Sigmoid colon (tissue), 4 donors: Measurements from ENCODE around the gene PTPN2.
"Not testable (repeated sequence)": the region's sequence is repeated elsewhere in the genome, so short reads cannot be mapped to it uniquely, and the experiment has no call there.

Experiments used
- POLR2AphosphoS5 ChIP-seq, 4 donors: sonication (generic); formaldehyde crosslinking; IDR thresholded peaks; one replicate each; pipeline ENCODE4 v1.6.1; 2017; ENCODE audit warnings: antibody characterized with exemption in 4 of 4
- TF ChIP-seq, protein P1 (sequence below), 4 experiments: fragments of 450-650 bp in 3 of 4; fragments of 200-600 bp in 1 of 4; IDR thresholded peaks; one replicate each; pipeline ENCODE4 v1.5.1; 2016 to 2019; ENCODE audit warnings: antibody characterized with exemption in 4 of 4, mild to moderate bottlenecking in 3 of 4, moderate library complexity in 2 of 4

DNA sequence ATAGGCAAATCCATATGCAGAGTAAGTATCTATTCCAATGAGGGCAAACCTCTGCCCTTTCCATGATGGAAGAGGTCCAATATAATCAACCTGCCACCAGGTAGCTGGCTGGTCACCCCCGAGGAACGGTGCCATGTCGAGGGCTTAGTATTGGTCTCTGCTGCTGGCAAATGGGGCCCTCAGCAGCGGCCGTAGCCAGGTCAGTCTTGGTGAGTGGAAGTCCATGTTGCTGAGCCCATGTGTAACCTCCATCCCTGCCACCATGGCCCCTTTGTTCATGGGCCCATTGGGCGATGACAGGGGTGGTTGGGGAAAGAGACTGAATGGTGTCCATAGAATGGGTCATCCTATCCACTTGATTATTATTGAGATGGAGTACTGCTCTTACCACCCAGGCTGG is 128.4 kb downstream of the PTPN2 start:
- TF ChIP-seq, protein P1, sequence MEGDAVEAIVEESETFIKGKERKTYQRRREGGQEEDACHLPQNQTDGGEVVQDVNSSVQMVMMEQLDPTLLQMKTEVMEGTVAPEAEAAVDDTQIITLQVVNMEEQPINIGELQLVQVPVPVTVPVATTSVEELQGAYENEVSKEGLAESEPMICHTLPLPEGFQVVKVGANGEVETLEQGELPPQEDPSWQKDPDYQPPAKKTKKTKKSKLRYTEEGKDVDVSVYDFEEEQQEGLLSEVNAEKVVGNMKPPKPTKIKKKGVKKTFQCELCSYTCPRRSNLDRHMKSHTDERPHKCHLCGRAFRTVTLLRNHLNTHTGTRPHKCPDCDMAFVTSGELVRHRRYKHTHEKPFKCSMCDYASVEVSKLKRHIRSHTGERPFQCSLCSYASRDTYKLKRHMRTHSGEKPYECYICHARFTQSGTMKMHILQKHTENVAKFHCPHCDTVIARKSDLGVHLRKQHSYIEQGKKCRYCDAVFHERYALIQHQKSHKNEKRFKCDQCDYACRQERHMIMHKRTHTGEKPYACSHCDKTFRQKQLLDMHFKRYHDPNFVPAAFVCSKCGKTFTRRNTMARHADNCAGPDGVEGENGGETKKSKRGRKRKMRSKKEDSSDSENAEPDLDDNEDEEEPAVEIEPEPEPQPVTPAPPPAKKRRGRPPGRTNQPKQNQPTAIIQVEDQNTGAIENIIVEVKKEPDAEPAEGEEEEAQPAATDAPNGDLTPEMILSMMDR (IDR thresholded peaks at IDR 0.05) = not testable (repeated sequence)
- TF ChIP-seq POLR2AphosphoS5 (IDR thresholded peaks at IDR 0.05) = not testable (repeated sequence)
